Measurements from ENCODE around the gene SGMS1. TPM values are rescaled to one million over a fixed set of nuclear protein-coding genes. Genes with fewer than 3 reads are reported as not detected.

Gene SGMS1
- total and polyA plus RNA-seq, 2 experiments from 2014 or later, result 15.0 to 34.7 TPM

DNA sequence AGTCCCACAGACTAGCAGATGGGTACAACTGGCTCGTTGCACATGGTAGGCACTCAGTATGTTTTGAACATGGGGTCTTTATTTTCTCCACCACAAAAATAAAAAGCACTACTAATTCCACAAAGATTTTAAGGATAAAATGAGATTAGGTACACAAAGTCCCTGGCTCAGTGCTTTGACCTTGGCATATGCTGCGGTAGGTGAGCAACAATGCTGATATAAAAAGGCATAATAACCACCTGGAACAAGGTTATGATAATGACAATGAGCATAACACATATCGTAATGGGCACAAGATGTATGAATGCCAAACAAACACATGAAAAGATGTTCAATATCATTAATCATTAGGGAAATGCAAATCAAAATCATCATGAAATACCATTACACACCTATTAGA lies 26.9 kb downstream of the SGMS1 start (continued):
- TF ChIP-seq, protein P1, sequence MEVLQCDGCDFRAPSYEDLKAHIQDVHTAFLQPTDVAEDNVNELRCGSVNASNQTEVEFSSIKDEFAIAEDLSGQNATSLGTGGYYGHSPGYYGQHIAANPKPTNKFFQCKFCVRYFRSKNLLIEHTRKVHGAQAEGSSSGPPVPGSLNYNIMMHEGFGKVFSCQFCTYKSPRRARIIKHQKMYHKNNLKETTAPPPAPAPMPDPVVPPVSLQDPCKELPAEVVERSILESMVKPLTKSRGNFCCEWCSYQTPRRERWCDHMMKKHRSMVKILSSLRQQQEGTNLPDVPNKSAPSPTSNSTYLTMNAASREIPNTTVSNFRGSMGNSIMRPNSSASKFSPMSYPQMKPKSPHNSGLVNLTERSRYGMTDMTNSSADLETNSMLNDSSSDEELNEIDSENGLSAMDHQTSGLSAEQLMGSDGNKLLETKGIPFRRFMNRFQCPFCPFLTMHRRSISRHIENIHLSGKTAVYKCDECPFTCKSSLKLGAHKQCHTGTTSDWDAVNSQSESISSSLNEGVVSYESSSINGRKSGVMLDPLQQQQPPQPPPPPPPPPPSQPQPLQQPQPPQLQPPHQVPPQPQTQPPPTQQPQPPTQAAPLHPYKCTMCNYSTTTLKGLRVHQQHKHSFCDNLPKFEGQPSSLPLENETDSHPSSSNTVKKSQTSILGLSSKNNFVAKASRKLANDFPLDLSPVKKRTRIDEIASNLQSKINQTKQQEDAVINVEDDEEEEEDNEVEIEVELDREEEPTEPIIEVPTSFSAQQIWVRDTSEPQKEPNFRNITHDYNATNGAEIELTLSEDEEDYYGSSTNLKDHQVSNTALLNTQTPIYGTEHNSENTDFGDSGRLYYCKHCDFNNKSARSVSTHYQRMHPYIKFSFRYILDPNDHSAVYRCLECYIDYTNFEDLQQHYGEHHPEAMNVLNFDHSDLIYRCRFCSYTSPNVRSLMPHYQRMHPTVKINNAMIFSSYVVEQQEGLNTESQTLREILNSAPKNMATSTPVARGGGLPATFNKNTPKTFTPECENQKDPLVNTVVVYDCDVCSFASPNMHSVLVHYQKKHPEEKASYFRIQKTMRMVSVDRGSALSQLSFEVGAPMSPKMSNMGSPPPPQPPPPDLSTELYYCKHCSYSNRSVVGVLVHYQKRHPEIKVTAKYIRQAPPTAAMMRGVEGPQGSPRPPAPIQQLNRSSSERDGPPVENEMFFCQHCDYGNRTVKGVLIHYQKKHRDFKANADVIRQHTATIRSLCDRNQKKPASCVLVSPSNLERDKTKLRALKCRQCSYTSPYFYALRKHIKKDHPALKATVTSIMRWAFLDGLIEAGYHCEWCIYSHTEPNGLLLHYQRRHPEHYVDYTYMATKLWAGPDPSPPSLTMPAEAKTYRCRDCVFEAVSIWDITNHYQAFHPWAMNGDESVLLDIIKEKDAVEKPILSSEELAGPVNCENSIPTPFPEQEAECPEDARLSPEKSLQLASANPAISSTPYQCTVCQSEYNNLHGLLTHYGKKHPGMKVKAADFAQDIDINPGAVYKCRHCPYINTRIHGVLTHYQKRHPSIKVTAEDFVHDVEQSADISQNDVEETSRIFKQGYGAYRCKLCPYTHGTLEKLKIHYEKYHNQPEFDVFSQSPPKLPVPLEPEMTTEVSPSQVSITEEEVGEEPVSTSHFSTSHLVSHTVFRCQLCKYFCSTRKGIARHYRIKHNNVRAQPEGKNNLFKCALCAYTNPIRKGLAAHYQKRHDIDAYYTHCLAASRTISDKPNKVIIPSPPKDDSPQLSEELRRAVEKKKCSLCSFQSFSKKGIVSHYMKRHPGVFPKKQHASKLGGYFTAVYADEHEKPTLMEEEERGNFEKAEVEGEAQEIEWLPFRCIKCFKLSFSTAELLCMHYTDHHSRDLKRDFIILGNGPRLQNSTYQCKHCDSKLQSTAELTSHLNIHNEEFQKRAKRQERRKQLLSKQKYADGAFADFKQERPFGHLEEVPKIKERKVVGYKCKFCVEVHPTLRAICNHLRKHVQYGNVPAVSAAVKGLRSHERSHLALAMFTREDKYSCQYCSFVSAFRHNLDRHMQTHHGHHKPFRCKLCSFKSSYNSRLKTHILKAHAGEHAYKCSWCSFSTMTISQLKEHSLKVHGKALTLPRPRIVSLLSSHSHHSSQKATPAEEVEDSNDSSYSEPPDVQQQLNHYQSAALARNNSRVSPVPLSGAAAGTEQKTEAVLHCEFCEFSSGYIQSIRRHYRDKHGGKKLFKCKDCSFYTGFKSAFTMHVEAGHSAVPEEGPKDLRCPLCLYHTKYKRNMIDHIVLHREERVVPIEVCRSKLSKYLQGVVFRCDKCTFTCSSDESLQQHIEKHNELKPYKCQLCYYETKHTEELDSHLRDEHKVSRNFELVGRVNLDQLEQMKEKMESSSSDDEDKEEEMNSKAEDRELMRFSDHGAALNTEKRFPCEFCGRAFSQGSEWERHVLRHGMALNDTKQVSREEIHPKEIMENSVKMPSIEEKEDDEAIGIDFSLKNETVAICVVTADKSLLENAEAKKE (CRISPR knock-in tag; IDR thresholded peaks at IDR 0.05), result no peak
- no peak for TF ChIP-seq CREB1 (CRISPR knock-in tag; IDR thresholded peaks at IDR 0.05; ENCODE audit: low read depth)

DNA sequence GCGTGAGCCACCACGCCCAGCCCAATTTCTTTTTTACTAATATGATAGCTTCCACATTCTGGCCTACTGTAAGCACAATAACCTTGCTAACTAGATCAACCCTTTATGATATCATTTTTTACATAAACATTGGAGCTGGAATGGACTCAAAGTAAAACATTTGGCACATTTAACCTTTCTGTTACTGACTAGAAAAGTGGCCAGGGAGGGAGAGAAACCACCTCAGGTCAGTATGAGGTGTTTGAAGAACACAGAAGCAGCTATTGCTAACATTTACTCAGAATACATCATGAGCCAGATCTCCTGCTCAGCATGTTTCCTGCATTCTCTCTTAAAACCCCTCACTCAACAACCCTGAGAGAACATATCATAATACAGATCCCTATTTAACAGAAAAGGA lies 27.3 kb downstream of the SGMS1 start:
- peaks cover 8% of the 10 kb centered on the region; the same call in 1 of the 2 replicates for H3K4me1 ChIP-seq (ENCODE audit: insufficient read depth)
- H4K20me1 ChIP-seq (replicated peaks; ENCODE audit: insufficient read depth), result peaks cover 8% of the 10 kb centered on the region; the same call in 1 of the 2 replicates
- no peaks in the 10 kb centered on the region for H3K36me3 Mint-ChIP-seq (ENCODE audit: low read depth)
- peaks cover 36% of the 10 kb centered on the region for H3K4me1 Mint-ChIP-seq
- no peak overlapping the region for H3K4me2 ChIP-seq
- H3K9me3 Mint-ChIP-seq, result no peaks in the 10 kb centered on the region
- H3K79me2 ChIP-seq (replicated peaks; ENCODE audit: insufficient read depth), result peaks cover 95% of the 10 kb centered on the region
- H3K27me3 Mint-ChIP-seq (ENCODE audit: insufficient read depth, low read depth, poor library complexity), result peaks cover 2% of the 10 kb centered on the region
- H2AFZ ChIP-seq, result no peak overlapping the region
- H3K36me3 ChIP-seq (ENCODE audit: insufficient read depth), result no peaks in the 10 kb centered on the region
- H3K27ac Mint-ChIP-seq, result 0 out of 2 replicates have a peak overlapping the region, but pooled peaks have one; percentile 41
- no peaks in the 10 kb centered on the region for H3F3A ChIP-seq (replicated peaks; ENCODE audit: low read depth)
- H3K4me3 Mint-ChIP-seq, result no peak overlapping the region
- ATAC-seq, result no peak
- H3K27me3 ChIP-seq (ENCODE audit: insufficient read depth), result no peaks in the 10 kb centered on the region
- no peak overlapping the region for H3K4me3 ChIP-seq
- no peaks in the 10 kb centered on the region for H3K9me2 ChIP-seq (ENCODE audit: insufficient read depth)
- TF ChIP-seq NANOG (IDR thresholded peaks at IDR 0.05; ENCODE audit: borderline replicate concordance) (no peak), STAT1 (IDR thresholded peaks at IDR 0.05; ENCODE audit: unreplicated experiment) (no peak)
- TF ChIP-seq, protein P2, sequence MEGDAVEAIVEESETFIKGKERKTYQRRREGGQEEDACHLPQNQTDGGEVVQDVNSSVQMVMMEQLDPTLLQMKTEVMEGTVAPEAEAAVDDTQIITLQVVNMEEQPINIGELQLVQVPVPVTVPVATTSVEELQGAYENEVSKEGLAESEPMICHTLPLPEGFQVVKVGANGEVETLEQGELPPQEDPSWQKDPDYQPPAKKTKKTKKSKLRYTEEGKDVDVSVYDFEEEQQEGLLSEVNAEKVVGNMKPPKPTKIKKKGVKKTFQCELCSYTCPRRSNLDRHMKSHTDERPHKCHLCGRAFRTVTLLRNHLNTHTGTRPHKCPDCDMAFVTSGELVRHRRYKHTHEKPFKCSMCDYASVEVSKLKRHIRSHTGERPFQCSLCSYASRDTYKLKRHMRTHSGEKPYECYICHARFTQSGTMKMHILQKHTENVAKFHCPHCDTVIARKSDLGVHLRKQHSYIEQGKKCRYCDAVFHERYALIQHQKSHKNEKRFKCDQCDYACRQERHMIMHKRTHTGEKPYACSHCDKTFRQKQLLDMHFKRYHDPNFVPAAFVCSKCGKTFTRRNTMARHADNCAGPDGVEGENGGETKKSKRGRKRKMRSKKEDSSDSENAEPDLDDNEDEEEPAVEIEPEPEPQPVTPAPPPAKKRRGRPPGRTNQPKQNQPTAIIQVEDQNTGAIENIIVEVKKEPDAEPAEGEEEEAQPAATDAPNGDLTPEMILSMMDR (conservative IDR thresholded peaks at IDR 0.05; ENCODE audit: low read depth in 2 of 2), result no peak
- H3K27ac ChIP-seq (ENCODE audit: low read depth), result no peak overlapping the region
- DNase-seq (ENCODE audit: low spot score), result no peak
